Measurements from ENCODE around the gene MMP15. TPM values are rescaled to one million over a fixed set of nuclear protein-coding genes. Genes with fewer than 3 reads are reported as not detected.
"Not testable (repeated sequence)": the region's sequence is repeated elsewhere in the genome, so short reads cannot be mapped to it uniquely, and the experiment has no call there.

The MMP15 gene
- total and polyA plus RNA-seq, 12 donors: 24.4 to 88.4 (median 58.1) TPM

GRCh38 chr16:58087209-58087913 lies 61.8 kb downstream of the MMP15 start:
- no peak for TF ChIP-seq CTCF (IDR thresholded peaks at IDR 0.05)
- Histone ChIP-seq H3K27me3 (no peaks in the 10 kb centered on the region), H3K36me3 (no peaks in the 10 kb centered on the region), H3K9me3 (no peaks in the 10 kb centered on the region), H3K4me3 (no peak overlapping the region), H3K4me1 (peaks cover 0 to 11% (median 3%) of the 10 kb centered on the region in 9 donors), H3K27ac (no peak overlapping the region)
- DNase-seq (no peak), ATAC-seq (no peak)
- 92 to 97% methylated on average over 23 of the region's 23 CpGs for WGBS, 2 donors
- intact Hi-C loops (cut with DNase I): no loop called here

GRCh38 chr16:58088091-58088490 lies 62.5 kb downstream of the MMP15 start:
- Histone ChIP-seq H3K4me1 (peaks cover 0 to 8% (median 0%) of the 10 kb centered on the region in 9 donors), H3K27ac (no peak overlapping the region), H3K9me3 (no peaks in the 10 kb centered on the region), H3K27me3 (no peaks in the 10 kb centered on the region), H3K36me3 (no peaks in the 10 kb centered on the region), H3K4me3 (no peak overlapping the region)
- DNase-seq (no peak), ATAC-seq (peak in 3 of 8 donors; percentile 17 to 35 (median 32))
- intact Hi-C loops (cut with DNase I): no loop called here
- 47 to 49% methylated on average over 9 of the region's 9 CpGs for WGBS, 2 donors
- TF ChIP-seq CTCF (IDR thresholded peaks at IDR 0.05): no peak

GRCh38 chr16:58090396-58090795 lies 64.8 kb downstream of the MMP15 start:
- DNase-seq; H3K27ac ChIP-seq; H3K36me3 ChIP-seq; ATAC-seq; H3K27me3 ChIP-seq; intact Hi-C loops (cut with DNase I); H3K4me3 ChIP-seq; H3K9me3 ChIP-seq: not testable (repeated sequence)
- WGBS, 2 donors: 94 to 97% methylated on average over 3 of the region's 3 CpGs
- H3K4me1 ChIP-seq: peaks cover 0 to 14% (median 2%) of the 10 kb centered on the region in 9 donors

GRCh38 chr16:58094026-58094425 lies 68.5 kb downstream of the MMP15 start:
- Histone ChIP-seq H3K27ac (no peak overlapping the region), H3K27me3 (no peaks in the 10 kb centered on the region), H3K36me3 (no peaks in the 10 kb centered on the region), H3K4me1 (peaks cover 0 to 35% (median 14%) of the 10 kb centered on the region in 9 donors), H3K9me3 (no peaks in the 10 kb centered on the region), H3K4me3 (no peak overlapping the region)
- no peak for TF ChIP-seq CTCF (IDR thresholded peaks at IDR 0.05)
- intact Hi-C loops (cut with DNase I): no loop called here
- ATAC-seq (no peak), DNase-seq (no peak)
- WGBS, 2 donors: 75 to 90% methylated on average over 5 of the region's 5 CpGs
